IPS-NIHi11 (cell line): ENCODE results near the gene HBM.
A peak's percentile ranks its signal among the peaks of the same experiment; 100 is the strongest.
"Not testable (repeated sequence)": the region's sequence is repeated elsewhere in the genome, so short reads cannot be mapped to it uniquely, and the experiment has no call there.

Source experiments
- DNase-seq: peaks from one replicate; pipeline ENCODE4 v3.0.0; 2012; ENCODE audit warnings: mixed read lengths, low spot score

The HBM gene

GRCh38 chr16:185213-185612 lies 19.4 kb downstream of the HBM start:
- DNase-seq = no peak

DNA sequence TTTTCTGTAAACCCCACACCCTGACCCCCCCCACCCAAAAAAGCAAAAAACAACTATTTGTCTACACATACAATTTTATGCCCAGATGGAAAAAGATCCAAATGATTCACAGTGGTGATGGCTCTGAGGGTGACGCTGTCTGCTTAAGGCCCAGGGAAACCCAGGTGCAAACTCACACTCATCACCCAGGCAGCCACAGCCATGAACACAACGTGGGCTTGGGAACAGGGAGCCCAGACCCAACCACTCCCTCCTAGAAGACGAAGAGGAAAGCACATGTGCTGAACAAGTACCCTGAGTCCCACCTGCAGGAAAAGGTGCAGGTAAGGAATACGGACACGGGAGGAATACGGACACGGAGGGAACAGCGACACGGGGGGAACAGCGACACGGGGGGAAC lies 19.9 kb downstream of the HBM start:
- no peak for DNase-seq

- no peak for DNase-seq
Observed at GRCh38 chr16:187330-187729, 21.6 kb downstream of the HBM start.

GRCh38 chr16:188674-189073 lies 22.9 kb downstream of the HBM start:
- DNase-seq = peak; percentile 39

GRCh38 chr16:189604-190186 lies 23.9 kb downstream of the HBM start:
- no peak for DNase-seq

- DNase-seq = no peak
Observed at GRCh38 chr16:191831-192230, 26.1 kb downstream of the HBM start.

- no peak for DNase-seq
Observed at GRCh38 chr16:192686-193085, 26.9 kb downstream of the HBM start.

DNA sequence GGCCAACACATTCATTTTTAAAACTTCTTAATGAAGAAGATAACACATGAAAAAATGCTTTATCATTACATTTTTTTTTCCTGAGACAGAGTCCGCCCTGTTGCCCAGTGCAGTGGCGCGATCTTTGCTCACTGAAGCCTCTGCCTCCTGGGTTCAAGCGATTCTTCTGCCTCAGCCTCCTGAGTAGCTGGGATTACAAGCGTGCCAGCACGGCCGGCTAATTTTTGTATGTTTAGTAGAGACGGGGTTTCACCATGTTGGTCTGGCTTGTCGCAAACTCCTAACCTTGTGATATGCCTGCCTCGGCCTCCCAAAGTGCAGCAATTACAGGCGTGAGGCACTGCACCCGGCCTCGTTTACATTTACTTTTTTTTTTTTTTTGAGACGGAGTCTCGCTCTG lies 27.7 kb downstream of the HBM start:
- DNase-seq = no peak

DNA sequence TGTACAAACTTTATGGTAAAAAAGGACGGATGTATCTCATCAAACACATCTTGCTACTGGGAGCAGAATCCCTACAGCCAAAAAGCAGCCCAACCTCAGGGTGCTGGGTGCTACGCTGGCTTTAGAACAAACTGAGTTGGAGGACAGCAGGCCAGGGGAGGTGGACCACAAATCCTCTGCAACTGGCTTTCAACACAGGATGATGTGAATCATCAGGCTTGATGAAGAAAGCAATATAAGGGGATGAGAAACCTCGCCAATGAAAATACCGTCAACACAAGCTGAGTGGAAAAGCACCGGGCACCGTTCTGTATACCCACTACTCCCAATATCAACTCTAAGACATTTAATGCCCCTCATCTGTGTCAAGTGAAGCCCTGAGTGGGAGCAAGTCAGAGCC lies 28.7 kb downstream of the HBM start:
- DNase-seq = no peak

- no peak for DNase-seq
Observed at GRCh38 chr16:200388-200787, 34.6 kb downstream of the HBM start.

- no peak for DNase-seq
Observed at GRCh38 chr16:203246-203645, 37.5 kb downstream of the HBM start.

GRCh38 chr16:204046-204445 lies 38.3 kb downstream of the HBM start:
- DNase-seq = not testable (repeated sequence)

DNA sequence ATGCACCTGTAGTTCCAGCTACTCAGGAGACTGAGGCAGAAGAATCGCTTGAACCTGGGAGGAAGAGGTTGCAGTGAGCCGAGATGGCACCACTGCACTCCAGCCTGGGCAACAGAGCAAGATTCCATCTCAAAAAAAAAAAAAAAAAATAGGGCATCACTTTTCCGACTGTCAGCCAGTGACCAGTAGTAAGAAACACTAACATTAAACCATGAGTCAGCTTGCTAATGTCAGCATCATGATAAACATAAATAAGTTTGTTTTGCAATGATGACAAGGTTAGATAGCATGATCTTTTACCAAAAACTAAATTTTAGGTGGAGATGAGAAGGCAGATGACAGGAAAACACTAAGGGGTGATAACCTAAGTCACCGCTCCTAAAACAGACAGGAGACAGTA lies 43.6 kb downstream of the HBM start:
- not testable (repeated sequence) for DNase-seq

DNA sequence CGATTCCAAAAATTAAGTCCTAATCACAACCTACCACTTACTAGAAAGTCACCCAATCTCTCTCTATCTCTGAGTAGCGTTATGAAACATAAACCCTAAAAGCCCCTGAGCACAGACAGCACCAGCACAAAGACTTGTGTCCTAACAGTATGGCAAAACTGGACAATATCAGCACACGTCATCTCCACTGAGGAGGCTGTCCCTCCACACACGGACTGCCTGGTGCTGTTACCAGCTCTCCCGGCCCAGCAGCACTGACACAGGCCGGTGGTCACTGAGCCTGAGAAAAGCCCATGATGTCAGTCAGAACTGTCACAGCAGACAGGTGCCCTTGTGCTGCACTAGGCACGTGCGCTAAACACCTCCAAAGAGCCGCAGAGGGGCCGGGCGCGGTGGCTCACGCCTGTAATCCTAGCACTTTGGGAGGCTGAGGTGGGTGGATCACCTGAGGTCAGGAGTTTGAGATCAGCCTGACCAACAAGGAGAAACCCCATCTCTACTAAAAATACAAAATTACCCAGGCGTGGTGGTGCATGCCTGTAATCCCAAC lies 45.9 kb downstream of the HBM start:
- not testable (repeated sequence) for DNase-seq

DNA sequence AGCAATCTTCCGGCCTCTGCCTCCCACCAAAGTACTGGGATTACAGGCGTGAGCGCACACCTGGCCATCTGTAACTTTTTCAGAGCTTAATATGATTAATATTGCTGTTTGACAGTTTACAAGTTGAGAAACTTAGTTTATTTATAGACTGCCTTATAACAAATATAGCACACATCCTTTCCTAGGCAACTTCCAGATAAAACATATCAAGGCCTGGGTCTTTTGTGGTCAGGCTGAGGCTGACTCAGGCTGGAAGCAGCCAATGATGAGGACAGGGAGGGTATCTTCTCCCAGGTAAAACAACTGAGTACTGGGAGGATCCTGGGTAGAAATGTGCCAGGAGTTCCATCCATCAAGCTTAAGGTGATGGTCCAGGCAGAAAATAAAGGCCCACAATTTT lies 47.2 kb downstream of the HBM start:
- DNase-seq = no peak
